ENCODE data around the gene RAPH1. TPM values are rescaled to one million over a fixed set of nuclear protein-coding genes. Genes with fewer than 3 reads are reported as not detected.
"Not testable (repeated sequence)": the region's sequence is repeated elsewhere in the genome, so short reads cannot be mapped to it uniquely, and the experiment has no call there.

RAPH1 gene
- total RNA-seq, 1 experiment from 2014 or later, result 114 TPM

- Mint-ChIP-seq H3K27me3 (ENCODE audit: insufficient read depth, unreplicated experiment) (no peaks in the 10 kb centered on the region), H3K4me1 (ENCODE audit: low read depth, unreplicated experiment) (peaks cover 19% of the 10 kb centered on the region), H3K4me3 (ENCODE audit: unreplicated experiment) (no peak overlapping the region), H3K9me3 (ENCODE audit: unreplicated experiment) (no peaks in the 10 kb centered on the region), H3K27ac (ENCODE audit: unreplicated experiment) (no peak overlapping the region), H3K36me3 (ENCODE audit: insufficient read depth, unreplicated experiment) (peaks cover 17% of the 10 kb centered on the region)
- no TSS peak for BruUV-seq (replicated peaks)
- no peaks in the 10 kb centered on the region; the same call in 1 of the 2 replicates for H3K4me1 ChIP-seq
- CTCF ChIA-PET, result no interaction called here
- POLR2A ChIA-PET, result no interaction called here
- TF ChIP-seq, protein P1, sequence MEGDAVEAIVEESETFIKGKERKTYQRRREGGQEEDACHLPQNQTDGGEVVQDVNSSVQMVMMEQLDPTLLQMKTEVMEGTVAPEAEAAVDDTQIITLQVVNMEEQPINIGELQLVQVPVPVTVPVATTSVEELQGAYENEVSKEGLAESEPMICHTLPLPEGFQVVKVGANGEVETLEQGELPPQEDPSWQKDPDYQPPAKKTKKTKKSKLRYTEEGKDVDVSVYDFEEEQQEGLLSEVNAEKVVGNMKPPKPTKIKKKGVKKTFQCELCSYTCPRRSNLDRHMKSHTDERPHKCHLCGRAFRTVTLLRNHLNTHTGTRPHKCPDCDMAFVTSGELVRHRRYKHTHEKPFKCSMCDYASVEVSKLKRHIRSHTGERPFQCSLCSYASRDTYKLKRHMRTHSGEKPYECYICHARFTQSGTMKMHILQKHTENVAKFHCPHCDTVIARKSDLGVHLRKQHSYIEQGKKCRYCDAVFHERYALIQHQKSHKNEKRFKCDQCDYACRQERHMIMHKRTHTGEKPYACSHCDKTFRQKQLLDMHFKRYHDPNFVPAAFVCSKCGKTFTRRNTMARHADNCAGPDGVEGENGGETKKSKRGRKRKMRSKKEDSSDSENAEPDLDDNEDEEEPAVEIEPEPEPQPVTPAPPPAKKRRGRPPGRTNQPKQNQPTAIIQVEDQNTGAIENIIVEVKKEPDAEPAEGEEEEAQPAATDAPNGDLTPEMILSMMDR (IDR thresholded peaks at IDR 0.05; ENCODE audit: insufficient read depth in 1 of 2, low read depth in 1 of 2, low read length in 1 of 2, severe bottlenecking in 1 of 2, unreplicated experiment in 1 of 2), result no peak
- no peaks in the 10 kb centered on the region for H3K9me3 ChIP-seq
- no peaks in the 10 kb centered on the region for H3K27me3 ChIP-seq (replicated peaks; ENCODE audit: control insufficient read depth, insufficient read depth, low read length)
- no peak for DNase-seq
- H3K4me3 ChIP-seq (ENCODE audit: low read depth, low read length), result no peak overlapping the region
- no peaks in the 10 kb centered on the region for H3K36me3 ChIP-seq (ENCODE audit: control insufficient read depth, insufficient read depth, low read length)
- intact Hi-C loops (cut with micrococcal nuclease; ENCODE audit: unreplicated experiment), result no loop called here
Observed at GRCh38 chr2:203527719-203528118, 7.4 kb downstream of the RAPH1 start.

DNA sequence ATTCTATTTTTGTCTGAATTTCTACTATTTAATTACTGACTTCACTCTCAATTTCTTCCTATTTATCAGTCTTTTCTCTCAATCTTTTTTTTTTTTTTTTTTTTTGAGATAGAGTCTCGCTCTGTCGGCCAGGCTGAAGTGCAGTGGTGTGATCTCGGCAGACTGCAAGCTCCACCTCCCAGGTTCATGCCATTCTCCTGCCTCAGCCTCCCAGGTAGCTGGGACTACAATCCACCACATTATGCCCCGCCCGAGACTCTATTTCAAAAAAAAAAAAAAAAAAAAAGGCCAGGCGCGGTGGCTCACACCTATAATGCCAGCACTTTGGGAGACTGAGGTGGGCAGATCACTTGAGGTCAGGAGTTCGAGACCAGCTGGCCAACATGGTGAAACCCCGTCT, 21.8 kb downstream of the RAPH1 start:
- H3K4me3 Mint-ChIP-seq (ENCODE audit: unreplicated experiment); H3K27me3 ChIP-seq (replicated peaks; ENCODE audit: control insufficient read depth, insufficient read depth, low read length); CTCF ChIA-PET; H3K27ac Mint-ChIP-seq (ENCODE audit: unreplicated experiment); BruUV-seq (replicated peaks); H3K4me1 ChIP-seq; H3K36me3 ChIP-seq (ENCODE audit: control insufficient read depth, insufficient read depth, low read length); H3K9me3 Mint-ChIP-seq (ENCODE audit: unreplicated experiment); H3K9me3 ChIP-seq; DNase-seq; POLR2A ChIA-PET; H3K4me3 ChIP-seq (ENCODE audit: low read depth, low read length); intact Hi-C loops (cut with micrococcal nuclease; ENCODE audit: unreplicated experiment); H3K27me3 Mint-ChIP-seq (ENCODE audit: insufficient read depth, unreplicated experiment): not testable (repeated sequence)
- peaks cover 22% of the 10 kb centered on the region for H3K4me1 Mint-ChIP-seq (ENCODE audit: low read depth, unreplicated experiment)
- peaks cover 33% of the 10 kb centered on the region for H3K36me3 Mint-ChIP-seq (ENCODE audit: insufficient read depth, unreplicated experiment)

DNA sequence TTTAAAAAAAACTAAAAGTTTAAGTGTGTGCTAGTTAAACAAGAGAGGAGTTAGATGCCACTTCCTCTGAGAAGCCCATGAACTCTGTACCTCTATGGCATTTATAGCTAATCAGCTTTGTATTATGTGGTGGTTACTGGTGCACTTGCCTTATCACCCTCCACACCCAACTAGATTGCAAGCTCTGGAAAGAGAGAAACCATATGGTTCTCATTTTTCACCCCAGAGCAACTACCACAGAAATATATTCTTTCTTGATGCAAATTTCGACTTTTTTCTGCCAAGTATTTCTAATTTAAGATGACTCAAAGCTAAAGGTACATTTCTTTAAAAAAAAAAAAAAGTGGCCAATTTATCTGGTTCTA, 24.2 kb downstream of the RAPH1 start:
- intact Hi-C loops (cut with micrococcal nuclease; ENCODE audit: unreplicated experiment), result no loop called here
- Mint-ChIP-seq H3K9me3 (ENCODE audit: unreplicated experiment) (no peaks in the 10 kb centered on the region), H3K27ac (ENCODE audit: unreplicated experiment) (no peak overlapping the region), H3K36me3 (ENCODE audit: insufficient read depth, unreplicated experiment) (peaks cover 31% of the 10 kb centered on the region), H3K27me3 (ENCODE audit: insufficient read depth, unreplicated experiment) (no peaks in the 10 kb centered on the region), H3K4me1 (ENCODE audit: low read depth, unreplicated experiment) (peaks cover 13% of the 10 kb centered on the region), H3K4me3 (ENCODE audit: unreplicated experiment) (no peak overlapping the region)
- no peak overlapping the region for H3K4me3 ChIP-seq (ENCODE audit: low read depth, low read length)
- no TSS peak for BruUV-seq (replicated peaks)
- TF ChIP-seq, protein P1 (IDR thresholded peaks at IDR 0.05; ENCODE audit: insufficient read depth in 1 of 2, low read depth in 1 of 2, low read length in 1 of 2, severe bottlenecking in 1 of 2, unreplicated experiment in 1 of 2), result no peak
- ChIA-PET CTCF (interaction anchor here (1.1 kb wide), 1 partner anchor 304 kb away, joined by 3 read pairs; no protein-coding TSS in a partner anchor), POLR2A (no interaction called here)
- H3K27me3 ChIP-seq (replicated peaks; ENCODE audit: control insufficient read depth, insufficient read depth, low read length), result no peaks in the 10 kb centered on the region
- H3K36me3 ChIP-seq (ENCODE audit: control insufficient read depth, insufficient read depth, low read length), result no peaks in the 10 kb centered on the region
- no peaks in the 10 kb centered on the region; the same call in none of the 2 replicates for H3K4me1 ChIP-seq
- no peak for DNase-seq
- H3K9me3 ChIP-seq, result no peaks in the 10 kb centered on the region; the same call in 1 of the 2 replicates

Measured in Caco-2 (cell line).